ENCODE results near the gene PLEKHA8.

The PLEKHA8 gene

GRCh38 chr7:30086529-30086928 lies 58.3 kb downstream of the PLEKHA8 start:
- peaks cover 5% of the 10 kb centered on the region; the same call in 1 of the 2 replicates for H3K36me3 ChIP-seq (ENCODE audit: insufficient read depth, low read length)
- no peak overlapping the region for H3K9ac ChIP-seq (ENCODE audit: low read depth, low read length, poor library complexity, severe bottlenecking)
- no peaks in the 10 kb centered on the region for H4K20me1 ChIP-seq (ENCODE audit: insufficient read depth, low read length, poor library complexity, severe bottlenecking)
- no peaks in the 10 kb centered on the region for H3K79me2 ChIP-seq (ENCODE audit: insufficient read depth, low read length)
- H2AFZ ChIP-seq (ENCODE audit: low read length) = no peak overlapping the region
- H3K4me1 ChIP-seq (ENCODE audit: insufficient read depth, low read length, poor library complexity, severe bottlenecking) = peaks cover 11% of the 10 kb centered on the region
- H3K4me3 ChIP-seq (ENCODE audit: low read length, poor library complexity, severe bottlenecking) = no peak overlapping the region
- no peaks in the 10 kb centered on the region for H3K9me2 ChIP-seq (replicated peaks; ENCODE audit: low read depth, low read length)
- no peaks in the 10 kb centered on the region for H3F3A ChIP-seq (ENCODE audit: low read depth)
- no peak overlapping the region for H3K4me2 ChIP-seq (ENCODE audit: low read depth, low read length, poor library complexity, severe bottlenecking)
- no peaks in the 10 kb centered on the region for H3K9me3 ChIP-seq (ENCODE audit: insufficient read depth, low read depth, low read length)
- no peaks in the 10 kb centered on the region for H3K27me3 ChIP-seq (ENCODE audit: insufficient read depth, low read length, poor library complexity, severe bottlenecking)
- TF ChIP-seq CTCF (conservative IDR thresholded peaks at IDR 0.05; ENCODE audit: low read length) (no peak), EZH2phosphoT487 (IDR thresholded peaks at IDR 0.05; ENCODE audit: borderline replicate concordance) (no peak)

DNA sequence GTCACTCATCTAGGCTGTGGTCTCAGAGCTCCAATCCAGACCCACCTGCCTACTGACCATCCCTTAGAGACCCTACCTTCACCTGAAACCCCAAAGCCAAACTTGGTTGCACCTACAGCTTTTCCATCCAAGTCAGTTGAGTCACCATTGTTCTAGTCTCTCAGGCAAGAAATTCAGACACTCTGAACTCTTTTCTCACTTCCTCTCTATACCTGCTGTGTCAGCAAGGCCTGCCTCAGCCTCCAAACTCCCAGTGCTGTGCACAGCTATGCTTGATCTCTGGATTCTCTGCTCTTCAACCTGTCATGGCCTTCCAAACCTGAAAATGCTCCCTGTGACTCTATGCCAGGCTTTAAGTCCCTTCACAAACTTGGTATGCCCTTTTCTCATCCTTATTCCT lies 59.2 kb downstream of the PLEKHA8 start:
- Histone ChIP-seq H4K20me1 (ENCODE audit: insufficient read depth, low read length, poor library complexity, severe bottlenecking) (no peaks in the 10 kb centered on the region), H3K4me3 (ENCODE audit: low read length, poor library complexity, severe bottlenecking) (no peak overlapping the region), H3K4me1 (ENCODE audit: insufficient read depth, low read length, poor library complexity, severe bottlenecking) (peaks cover 11% of the 10 kb centered on the region), H3K27me3 (ENCODE audit: insufficient read depth, low read length, poor library complexity, severe bottlenecking) (no peaks in the 10 kb centered on the region), H3K9me2 (replicated peaks; ENCODE audit: low read depth, low read length) (no peaks in the 10 kb centered on the region), H3K36me3 (ENCODE audit: insufficient read depth, low read length) (peaks cover 4% of the 10 kb centered on the region; the same call in 1 of the 2 replicates), H2AFZ (ENCODE audit: low read length) (no peak overlapping the region), H3K9me3 (ENCODE audit: insufficient read depth, low read depth, low read length) (no peaks in the 10 kb centered on the region), H3F3A (ENCODE audit: low read depth) (no peaks in the 10 kb centered on the region), H3K79me2 (ENCODE audit: insufficient read depth, low read length) (no peaks in the 10 kb centered on the region), H3K9ac (ENCODE audit: low read depth, low read length, poor library complexity, severe bottlenecking) (no peak overlapping the region), H3K4me2 (ENCODE audit: low read depth, low read length, poor library complexity, severe bottlenecking) (no peak overlapping the region)
- no peak for TF ChIP-seq EZH2phosphoT487 (IDR thresholded peaks at IDR 0.05; ENCODE audit: borderline replicate concordance)
- TF ChIP-seq CTCF (conservative IDR thresholded peaks at IDR 0.05; ENCODE audit: low read length) = no peak

DNA sequence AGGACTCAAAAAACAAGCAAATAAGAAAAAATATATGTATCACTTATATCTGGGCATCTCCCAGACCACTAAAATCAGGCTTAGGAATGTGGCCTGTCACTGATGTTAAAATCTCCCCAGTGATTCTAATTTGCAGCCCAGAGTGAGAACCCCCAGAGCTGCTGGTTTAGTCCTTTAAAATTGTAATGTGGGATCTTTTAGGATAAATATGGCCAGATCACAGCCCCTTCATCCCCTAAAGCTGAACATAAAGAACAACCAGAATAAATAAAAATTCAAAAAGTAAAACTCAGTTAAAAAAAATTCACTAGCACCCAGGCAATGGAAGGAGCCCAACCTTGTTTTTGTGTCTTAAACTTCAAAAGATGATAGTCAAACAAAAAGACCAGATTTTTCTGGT lies 60.1 kb downstream of the PLEKHA8 start:
- H3K27me3 ChIP-seq (ENCODE audit: insufficient read depth, low read length, poor library complexity, severe bottlenecking) = no peaks in the 10 kb centered on the region
- TF ChIP-seq CTCF (conservative IDR thresholded peaks at IDR 0.05; ENCODE audit: low read length) = no peak
- no peak overlapping the region for H3K9ac ChIP-seq (ENCODE audit: low read depth, low read length, poor library complexity, severe bottlenecking)
- H3K9me2 ChIP-seq (replicated peaks; ENCODE audit: low read depth, low read length) = no peaks in the 10 kb centered on the region
- no peak overlapping the region for H2AFZ ChIP-seq (ENCODE audit: low read length)
- H3K9me3 ChIP-seq (ENCODE audit: insufficient read depth, low read depth, low read length) = no peaks in the 10 kb centered on the region
- H3K4me1 ChIP-seq (ENCODE audit: insufficient read depth, low read length, poor library complexity, severe bottlenecking) = peaks cover 7% of the 10 kb centered on the region
- peaks cover 4% of the 10 kb centered on the region; the same call in 1 of the 2 replicates for H3K36me3 ChIP-seq (ENCODE audit: insufficient read depth, low read length)
- H4K20me1 ChIP-seq (ENCODE audit: insufficient read depth, low read length, poor library complexity, severe bottlenecking) = no peaks in the 10 kb centered on the region
- no peaks in the 10 kb centered on the region for H3F3A ChIP-seq (ENCODE audit: low read depth)
- H3K4me3 ChIP-seq (ENCODE audit: low read length, poor library complexity, severe bottlenecking) = no peak overlapping the region
- no peaks in the 10 kb centered on the region for H3K79me2 ChIP-seq (ENCODE audit: insufficient read depth, low read length)
- H3K4me2 ChIP-seq (ENCODE audit: low read depth, low read length, poor library complexity, severe bottlenecking) = no peak overlapping the region

All from Loucy (cell line).